ENCODE data around the gene CECR2. TPM values are rescaled to one million over a fixed set of nuclear protein-coding genes. Genes with fewer than 3 reads are reported as not detected.
"Not testable (repeated sequence)": the region's sequence is repeated elsewhere in the genome, so short reads cannot be mapped to it uniquely, and the experiment has no call there.

The CECR2 gene
- total RNA-seq, 1 donor from 2014 or later, result 67.8 TPM

- Histone ChIP-seq H3K4me2 (no peak overlapping the region), H3K27me3 (no peaks in the 10 kb centered on the region), H3K4me1 (no peaks in the 10 kb centered on the region), H3K9me3 (ENCODE audit: low read depth) (no peaks in the 10 kb centered on the region), H2AFZ (replicated peaks) (no peak overlapping the region), H3K9ac (no peak overlapping the region), H3K36me3 (no peaks in the 10 kb centered on the region), H3K79me2 (ENCODE audit: low read depth) (peaks cover 21% of the 10 kb centered on the region), H4K20me1 (ENCODE audit: low read depth) (peaks cover 1% of the 10 kb centered on the region), H3F3A (ENCODE audit: low read depth) (peaks cover 12% of the 10 kb centered on the region), H3K4me3 (no peak overlapping the region), H3K27ac (no peak overlapping the region)
- no peak for TF ChIP-seq EZH2 (IDR thresholded peaks at IDR 0.05)
- TF ChIP-seq EZH2phosphoT487 (IDR thresholded peaks at IDR 0.05), result no peak
- TF ChIP-seq CTCF (IDR thresholded peaks at IDR 0.05), result no peak
- Mint-ChIP-seq H3K27me3 (ENCODE audit: insufficient read depth, low read depth) (no peaks in the 10 kb centered on the region), H3K4me1 (peaks cover 5% of the 10 kb centered on the region), H3K27ac (no peak overlapping the region), H3K4me3 (no peak overlapping the region), H3K36me3 (peaks cover 28% of the 10 kb centered on the region), H3K9me3 (no peaks in the 10 kb centered on the region)
- DNase-seq (ENCODE audit: low spot score), result no peak
Observed at GRCh38 chr22:17513612-17514011, 144.4 kb downstream of the CECR2 start.

GRCh38 chr22:17514084-17514483 lies 144.8 kb downstream of the CECR2 start:
- Histone ChIP-seq H3F3A (ENCODE audit: low read depth) (peaks cover 12% of the 10 kb centered on the region), H3K4me1 (no peaks in the 10 kb centered on the region), H3K4me2 (no peak overlapping the region), H3K27me3 (no peaks in the 10 kb centered on the region), H3K27ac (no peak overlapping the region), H3K36me3 (no peaks in the 10 kb centered on the region), H3K9me3 (ENCODE audit: low read depth) (no peaks in the 10 kb centered on the region), H3K79me2 (ENCODE audit: low read depth) (peaks cover 23% of the 10 kb centered on the region), H3K9ac (no peak overlapping the region), H4K20me1 (ENCODE audit: low read depth) (no peaks in the 10 kb centered on the region), H2AFZ (replicated peaks) (no peak overlapping the region), H3K4me3 (no peak overlapping the region)
- H3K27me3 Mint-ChIP-seq (ENCODE audit: insufficient read depth, low read depth), result no peaks in the 10 kb centered on the region
- TF ChIP-seq EZH2 (IDR thresholded peaks at IDR 0.05), result no peak
- no peak for TF ChIP-seq CTCF (IDR thresholded peaks at IDR 0.05)
- no peak for TF ChIP-seq EZH2phosphoT487 (IDR thresholded peaks at IDR 0.05)
- DNase-seq (ENCODE audit: low spot score), result no peak
- no peaks in the 10 kb centered on the region for H3K9me3 Mint-ChIP-seq
- H3K4me3 Mint-ChIP-seq, result no peak overlapping the region
- peaks cover 31% of the 10 kb centered on the region for H3K36me3 Mint-ChIP-seq
- H3K4me1 Mint-ChIP-seq, result peaks cover 8% of the 10 kb centered on the region
- H3K27ac Mint-ChIP-seq, result no peak overlapping the region

GRCh38 chr22:17518406-17518805 lies 149.1 kb downstream of the CECR2 start:
- Mint-ChIP-seq H3K36me3 (peaks cover 27% of the 10 kb centered on the region), H3K9me3 (no peaks in the 10 kb centered on the region), H3K27me3 (ENCODE audit: insufficient read depth, low read depth) (no peaks in the 10 kb centered on the region), H3K4me1 (peaks cover 8% of the 10 kb centered on the region), H3K27ac (peak overlapping the region; percentile 9), H3K4me3 (no peak overlapping the region)
- no peak overlapping the region for H3K9ac ChIP-seq
- DNase-seq (ENCODE audit: low spot score), result no peak
- no peak overlapping the region for H3K4me2 ChIP-seq
- no peaks in the 10 kb centered on the region for H3K36me3 ChIP-seq
- no peaks in the 10 kb centered on the region for H4K20me1 ChIP-seq (ENCODE audit: low read depth)
- no peaks in the 10 kb centered on the region for H3K4me1 ChIP-seq
- no peak overlapping the region for H3K4me3 ChIP-seq
- H3K9me3 ChIP-seq (ENCODE audit: low read depth), result no peaks in the 10 kb centered on the region
- peaks cover 32% of the 10 kb centered on the region for H3K79me2 ChIP-seq (ENCODE audit: low read depth)
- no peaks in the 10 kb centered on the region for H3K27me3 ChIP-seq
- peaks cover 11% of the 10 kb centered on the region for H3F3A ChIP-seq (ENCODE audit: low read depth)
- H2AFZ ChIP-seq (replicated peaks), result no peak overlapping the region
- peak overlapping the region; percentile 15 for H3K27ac ChIP-seq
- TF ChIP-seq EZH2 (IDR thresholded peaks at IDR 0.05), result no peak
- no peak for TF ChIP-seq EZH2phosphoT487 (IDR thresholded peaks at IDR 0.05)
- no peak for TF ChIP-seq CTCF (IDR thresholded peaks at IDR 0.05)

GRCh38 chr22:17521971-17522370 lies 152.7 kb downstream of the CECR2 start:
- not testable (repeated sequence) for H3K27me3 ChIP-seq; H3K9me3 ChIP-seq (ENCODE audit: low read depth); H3K27ac Mint-ChIP-seq; H3K4me3 Mint-ChIP-seq; H3K27me3 Mint-ChIP-seq (ENCODE audit: insufficient read depth, low read depth); H3K4me3 ChIP-seq; H3F3A ChIP-seq (ENCODE audit: low read depth); H3K4me1 ChIP-seq; H3K9me3 Mint-ChIP-seq; H3K9ac ChIP-seq; H3K4me1 Mint-ChIP-seq; H2AFZ ChIP-seq (replicated peaks); DNase-seq (ENCODE audit: low spot score); H3K27ac ChIP-seq; H3K4me2 ChIP-seq; H4K20me1 ChIP-seq (ENCODE audit: low read depth); H3K36me3 ChIP-seq
- H3K36me3 Mint-ChIP-seq, result peaks cover 35% of the 10 kb centered on the region
- peaks cover 16% of the 10 kb centered on the region for H3K79me2 ChIP-seq (ENCODE audit: low read depth)

Measured in neural progenitor cell (in vitro differentiated cells).